Measurements from ENCODE around the gene ANKRD33.
A peak's percentile ranks its signal among the peaks of the same experiment; 100 is the strongest.

ANKRD33 gene

DNA sequence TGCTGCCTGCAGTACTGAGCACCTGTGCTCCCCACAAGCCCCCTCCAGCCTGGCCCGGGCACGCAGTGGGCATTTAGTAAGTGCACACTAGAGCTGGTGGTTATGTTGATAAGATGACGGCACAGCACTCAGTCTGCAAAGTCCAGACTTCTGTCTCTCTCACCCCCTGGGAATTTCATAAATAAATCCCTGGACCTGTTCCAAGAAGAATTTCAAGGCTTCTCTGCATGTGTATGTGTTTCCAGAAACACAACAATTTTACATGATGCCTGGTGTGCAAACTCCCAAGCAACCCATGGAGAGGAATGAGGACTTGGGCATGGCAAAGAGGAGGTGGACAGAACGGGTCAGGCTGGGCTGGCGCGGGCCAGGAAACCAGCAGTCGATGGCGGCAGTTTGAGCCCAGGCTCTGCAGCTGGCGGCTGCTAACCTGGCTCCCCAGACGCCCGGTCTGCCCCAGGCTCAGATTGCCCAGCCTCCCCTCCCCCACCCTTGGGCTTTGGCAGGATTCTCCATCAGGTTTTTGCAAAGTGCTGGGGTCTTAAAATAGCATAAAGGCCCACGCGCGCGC, 53.2 kb downstream of the ANKRD33 start:
- no peak for TF ChIP-seq GATA3 (IDR thresholded peaks at IDR 0.05; ENCODE audit: low read depth, low read length)
- peak; percentile 34; the same call in 1 of the 2 replicates for TF ChIP-seq GATA2 (IDR thresholded peaks at IDR 0.05; ENCODE audit: low read depth, low read length)
